GM23248 (cell line): ENCODE measurements around the gene AP1M1. TPM values are rescaled to one million over a fixed set of nuclear protein-coding genes. Genes with fewer than 3 reads are reported as not detected.

Experiments used
- DNase-seq: peaks from one replicate; pipeline ENCODE4 v3.0.0-alpha.2; 2015
- H2AFZ ChIP-seq: fragments of 200-600 bp; sonication (generic); 2 replicates; pipeline ENCODE4 v1.6.1; 2016; ENCODE audit warnings: antibody characterized with exemption
- H3F3A ChIP-seq: fragments of 200-600 bp; sonication (generic); 2 replicates; pipeline ENCODE4 v1.6.1; 2016; ENCODE audit warnings: mild to moderate bottlenecking, antibody characterized with exemption, mixed run types; ENCODE audit not compliant: insufficient read depth
- H3K27ac ChIP-seq: fragments of 200-600 bp; sonication (generic); 2 replicates; pipeline ENCODE4 v1.5.1; 2016; ENCODE audit warnings: mild to moderate bottlenecking
- H3K27me3 ChIP-seq: fragments of 200-600 bp; sonication (generic); replicated peaks from 2 replicates; pipeline ENCODE4 v1.6.1; 2016; ENCODE audit warnings: mild to moderate bottlenecking; ENCODE audit not compliant: insufficient read depth
- H3K36me3 ChIP-seq: fragments of 200-600 bp; sonication (generic); 2 replicates; pipeline ENCODE4 v1.6.1; 2016; ENCODE audit warnings: low read depth, mild to moderate bottlenecking
- H3K4me1 ChIP-seq: fragments of 200-600 bp; sonication (generic); 2 replicates; pipeline ENCODE4 v1.6.1; 2016; ENCODE audit warnings: mild to moderate bottlenecking; ENCODE audit not compliant: insufficient read depth
- H3K4me2 ChIP-seq: fragments of 200-600 bp; sonication (generic); one replicate; pipeline ENCODE4 v1.6.1; 2016; ENCODE audit warnings: mild to moderate bottlenecking; ENCODE audit not compliant: unreplicated experiment
- H3K4me3 ChIP-seq: fragments of 200-600 bp; sonication (generic); 2 replicates; pipeline ENCODE4 v1.5.1; 2016; ENCODE audit warnings: mild to moderate bottlenecking
- H3K79me2 ChIP-seq: fragments of 200-600 bp; sonication (generic); 2 replicates; pipeline ENCODE4 v1.6.1; 2016; ENCODE audit warnings: mild to moderate bottlenecking; ENCODE audit not compliant: insufficient read depth
- H3K9ac ChIP-seq: fragments of 200-600 bp; sonication (generic); 2 replicates; pipeline ENCODE4 v1.6.1; 2016; ENCODE audit warnings: mild to moderate bottlenecking
- H3K9me2 ChIP-seq: fragments of 200-600 bp; sonication (generic); 2 replicates; pipeline ENCODE4 v1.6.1; 2016; ENCODE audit warnings: mixed run types, mild to moderate bottlenecking, moderate library complexity; ENCODE audit not compliant: insufficient read depth
- H3K9me3 ChIP-seq: fragments of 200-600 bp; sonication (generic); one replicate; pipeline ENCODE4 v1.6.1; 2017; ENCODE audit warnings: low read depth
- H4K20me1 ChIP-seq: fragments of 200-600 bp; sonication (generic); 2 replicates; pipeline ENCODE4 v1.6.0; 2016; ENCODE audit not compliant: insufficient read depth
- EZH2 ChIP-seq: fragments of 200-600 bp; sonication (generic); IDR thresholded peaks from 2 replicates; pipeline ENCODE4 v1.6.1; 2018; ENCODE audit warnings: antibody characterized with exemption, mild to moderate bottlenecking; ENCODE audit not compliant: insufficient read depth, poor library complexity, severe bottlenecking
- EZH2phosphoT487 ChIP-seq: fragments of 200-600 bp; sonication (generic); IDR thresholded peaks from 2 replicates; pipeline ENCODE4 v1.6.1; 2018; ENCODE audit warnings: antibody characterized with exemption, moderate library complexity, mild to moderate bottlenecking, low read depth; ENCODE audit not compliant: insufficient read depth
- WGBS, 2 experiments: methylation state at CpG; one replicate each; pipeline ENCODE4 v1.1.6; 2015 to 2017; ENCODE audit warnings: low lambda C conversion rate in 2 of 2, low coverage in 1 of 2; ENCODE audit errors: missing lambda C conversion rate in 2 of 2; 5-methylcytosine and 5-hydroxymethylcytosine counted together
- in situ Hi-C: fragments of 300-500 bp; cut with MboI; formaldehyde crosslinking; loops from 2 replicates; pipeline ENCODE4 v1.15.0; 2020
- polyA plus RNA-seq: library from polyadenylated mRNA; unstranded; fragments of >200 nt; fragmentation: Nextera tagmentation; extraction: Ambion mirVana; gene quantifications from 2 replicates; pipeline ENCODE4 v1.2.1, GENCODE V29; 2016
- total RNA-seq: library from RNA; depleted of rRNA; stranded (reverse); fragments of >200 nt; shearing (Covaris generic); gene quantifications from 2 replicates; pipeline ENCODE4 v1.2.3, GENCODE V29; 2014

AP1M1 gene
- total and polyA plus RNA-seq, 2 experiments from 2014 or later, result 90.0 to 96.2 TPM

DNA sequence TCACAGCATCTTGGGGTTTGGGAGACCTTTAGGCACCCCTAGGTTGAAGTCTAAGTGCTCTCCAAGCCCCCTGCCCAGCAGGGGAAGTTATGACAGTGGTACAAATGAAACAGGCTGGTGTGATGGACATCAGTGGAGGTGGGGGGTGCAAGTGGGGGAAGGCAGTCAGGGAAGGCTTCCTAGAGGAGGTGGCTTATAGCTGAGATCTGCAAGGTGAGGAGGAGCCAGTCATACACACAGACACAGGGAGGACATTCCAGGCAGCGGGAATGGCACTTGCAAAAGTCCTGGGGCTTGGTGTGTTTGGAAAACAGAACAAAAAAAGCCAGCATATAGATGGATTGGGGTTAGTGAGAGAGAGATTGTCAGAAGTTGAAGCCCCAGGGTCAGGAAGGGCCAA is 42.6 kb upstream of the AP1M1 start:
- WGBS, 2 experiments, result 70 to 72% methylated on average over 1 of the region's 1 CpG
- Histone ChIP-seq H3K9me3 (no peaks in the 10 kb centered on the region), H3K27me3 (0 out of 2 replicates have a peak, but pooled peaks cover 7% of the 10 kb centered on the region), H3K9ac (no peak overlapping the region), H2AFZ (no peak overlapping the region), H3K4me1 (no peaks in the 10 kb centered on the region), H4K20me1 (no peaks in the 10 kb centered on the region), H3K9me2 (no peaks in the 10 kb centered on the region), H3K79me2 (no peaks in the 10 kb centered on the region), H3K4me3 (no peak overlapping the region), H3K36me3 (no peaks in the 10 kb centered on the region), H3F3A (no peaks in the 10 kb centered on the region), H3K4me2 (no peak overlapping the region), H3K27ac (no peak overlapping the region)
- DNase-seq, result no peak
- in situ Hi-C loops, result no loop called here
- TF ChIP-seq EZH2phosphoT487 (no peak), EZH2 (no peak)

DNA sequence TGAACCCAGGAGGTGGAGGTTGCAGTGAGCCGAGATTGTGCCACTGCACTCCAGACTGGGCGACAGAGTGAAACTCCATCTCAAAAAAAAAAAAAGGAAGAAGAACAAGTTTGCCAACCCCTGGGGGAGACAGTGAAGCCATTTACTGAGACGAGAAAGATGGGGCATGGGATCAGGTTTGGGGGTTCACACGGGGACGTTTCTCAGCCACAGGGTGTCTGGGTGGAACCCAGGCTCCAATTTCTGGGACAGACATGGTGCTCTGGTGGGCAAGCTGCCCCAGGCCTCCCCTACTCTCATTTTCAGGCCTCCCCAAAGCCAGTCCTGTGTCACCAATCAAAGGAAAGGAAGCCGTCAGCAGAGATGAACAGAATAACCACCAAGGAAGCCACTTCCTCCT is 40.8 kb upstream of the AP1M1 start:
- Histone ChIP-seq H3K27me3 (0 out of 2 replicates have a peak, but pooled peaks cover 7% of the 10 kb centered on the region), H3K4me2 (no peak overlapping the region), H3K27ac (no peak overlapping the region), H3K9ac (no peak overlapping the region), H3K79me2 (no peaks in the 10 kb centered on the region), H3K4me3 (no peak overlapping the region), H2AFZ (no peak overlapping the region), H3K9me2 (no peaks in the 10 kb centered on the region), H3K4me1 (peaks cover 10% of the 10 kb centered on the region), H3K9me3 (no peaks in the 10 kb centered on the region), H3F3A (peaks cover 8% of the 10 kb centered on the region; the same call in 1 of the 2 replicates), H3K36me3 (no peaks in the 10 kb centered on the region), H4K20me1 (no peaks in the 10 kb centered on the region)
- WGBS, 2 experiments, result 72 to 77% methylated on average over 6 of the region's 6 CpGs
- TF ChIP-seq EZH2 (no peak), EZH2phosphoT487 (no peak)
- in situ Hi-C loops, result no loop called here
- DNase-seq, result no peak

DNA sequence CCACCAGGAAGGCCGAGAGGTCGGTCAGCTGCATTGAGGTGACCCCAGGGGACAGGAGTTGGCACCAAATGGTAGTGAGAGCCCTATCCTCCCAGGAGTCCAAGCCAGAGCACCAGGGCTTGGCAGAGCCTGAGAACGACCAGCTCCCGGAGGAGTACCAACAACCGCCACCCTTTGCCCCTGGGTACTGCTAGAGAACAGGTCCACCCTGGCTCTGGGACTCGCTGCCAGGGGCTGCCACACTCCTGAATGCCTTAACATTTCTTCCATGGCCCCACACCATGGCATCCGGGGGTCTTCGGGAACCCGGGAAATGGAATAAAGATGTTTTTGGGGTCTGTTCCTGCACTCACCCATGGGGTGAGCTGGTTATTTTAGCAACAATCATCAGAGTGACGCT is 40.1 kb upstream of the AP1M1 start:
- in situ Hi-C loops, result no loop called here
- Histone ChIP-seq H3K4me1 (peaks cover 10% of the 10 kb centered on the region), H3K9ac (no peak overlapping the region), H3K4me2 (no peak overlapping the region), H3F3A (peaks cover 13% of the 10 kb centered on the region), H3K9me2 (no peaks in the 10 kb centered on the region), H3K27me3 (0 out of 2 replicates have a peak, but pooled peaks cover 7% of the 10 kb centered on the region), H3K36me3 (no peaks in the 10 kb centered on the region), H2AFZ (no peak overlapping the region), H3K27ac (no peak overlapping the region), H3K9me3 (no peaks in the 10 kb centered on the region), H3K4me3 (no peak overlapping the region), H3K79me2 (no peaks in the 10 kb centered on the region), H4K20me1 (no peaks in the 10 kb centered on the region)
- no peak for DNase-seq
- 73 to 78% methylated on average over 9 to 10 of the region's 10 CpGs for WGBS, 2 experiments
- TF ChIP-seq EZH2 (no peak), EZH2phosphoT487 (no peak)

DNA sequence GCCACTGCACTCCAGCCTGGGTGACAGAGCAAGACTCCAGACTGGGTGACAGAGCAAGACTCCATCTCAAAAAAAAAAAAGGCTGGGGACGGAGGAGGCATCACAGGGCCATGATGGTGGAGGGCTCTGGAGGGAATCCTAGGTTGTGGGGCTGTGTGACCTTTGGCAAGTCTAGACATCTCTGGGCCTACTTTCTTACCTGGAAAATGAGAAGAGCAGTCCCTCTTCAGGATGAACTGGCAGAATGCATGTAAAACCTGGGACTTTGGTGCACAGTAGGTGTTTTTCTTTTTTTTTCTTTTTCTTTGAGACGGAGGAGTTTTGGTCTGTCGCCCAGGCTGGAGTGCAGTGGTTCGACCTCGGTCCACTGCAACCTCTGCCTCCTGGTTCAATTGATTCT is 38.1 kb upstream of the AP1M1 start:
- H3K4me1 ChIP-seq, result peaks cover 10% of the 10 kb centered on the region
- H3K9me2 ChIP-seq, result no peaks in the 10 kb centered on the region
- no peak overlapping the region for H3K9ac ChIP-seq
- DNase-seq, result no peak
- H3K4me2 ChIP-seq, result no peak overlapping the region
- H3F3A ChIP-seq, result peaks cover 13% of the 10 kb centered on the region
- H3K79me2 ChIP-seq, result no peaks in the 10 kb centered on the region
- H3K36me3 ChIP-seq, result no peaks in the 10 kb centered on the region
- in situ Hi-C loops, result no loop called here
- no peak overlapping the region for H2AFZ ChIP-seq
- no peak overlapping the region for H3K4me3 ChIP-seq
- 0 out of 2 replicates have a peak, but pooled peaks cover 7% of the 10 kb centered on the region for H3K27me3 ChIP-seq
- whole genome bisulfite sequencing, 2 experiments, result 78 to 83% methylated on average over 5 of the region's 5 CpGs
- no peak overlapping the region for H3K27ac ChIP-seq
- H3K9me3 ChIP-seq, result no peaks in the 10 kb centered on the region
- no peaks in the 10 kb centered on the region for H4K20me1 ChIP-seq
- TF ChIP-seq EZH2phosphoT487 (no peak), EZH2 (no peak)
